Activated CD8-positive, alpha-beta memory T cell treated with anti-CD3 and anti-CD28 coated beads for 24 hours (primary cell): ENCODE data around the gene CLBA1.

Source experiments
- DNase-seq: peaks from one replicate; pipeline ENCODE4 v3.0.0-alpha.2; 2020

Gene CLBA1

GRCh38 chr14:105006831-105007592 is 21.4 kb downstream of the CLBA1 start:
- no peak for DNase-seq

- DNase-seq: no peak
These were observed 22.1 kb downstream of the CLBA1 start for GRCh38 chr14:105007593-105008264.

GRCh38 chr14:105010106-105010505 is 24.5 kb downstream of the CLBA1 start:
- DNase-seq: no peak

GRCh38 chr14:105010891-105011291 is 25.3 kb downstream of the CLBA1 start:
- no peak for DNase-seq

GRCh38 chr14:105011312-105011990 is 25.9 kb downstream of the CLBA1 start:
- DNase-seq: no peak

GRCh38 chr14:105012171-105012985 is 26.8 kb downstream of the CLBA1 start:
- no peak for DNase-seq

- DNase-seq: no peak
These were observed 27.7 kb downstream of the CLBA1 start for GRCh38 chr14:105013150-105013785.

- no peak for DNase-seq
These were observed 28.4 kb downstream of the CLBA1 start for GRCh38 chr14:105014032-105014431.

- DNase-seq: no peak
These were observed 29.0 kb downstream of the CLBA1 start for GRCh38 chr14:105014631-105015030.

GRCh38 chr14:105015242-105015641 is 29.7 kb downstream of the CLBA1 start:
- no peak for DNase-seq

- no peak for DNase-seq
These were observed 30.3 kb downstream of the CLBA1 start for GRCh38 chr14:105015905-105016304.

- DNase-seq: no peak
These were observed 32.8 kb downstream of the CLBA1 start for GRCh38 chr14:105018414-105018813.

- peak; percentile 86 for DNase-seq
These were observed 34.5 kb downstream of the CLBA1 start for GRCh38 chr14:105019861-105020814.

- DNase-seq: peak; percentile 99
These were observed 35.4 kb downstream of the CLBA1 start, which contains the start of gene CDCA4 for GRCh38 chr14:105020815-105021655. Gene CDCA4 (minus strand): TSS chr14:105021083. CDS start chr14:105011929, 9,154 bp downstream.

- DNase-seq: no peak
These were observed 36.2 kb downstream of the CLBA1 start for GRCh38 chr14:105021656-105022275.

GRCh38 chr14:105022276-105022670 is 36.7 kb downstream of the CLBA1 start:
- no peak for DNase-seq

GRCh38 chr14:105023144-105023543 is 37.6 kb downstream of the CLBA1 start:
- no peak for DNase-seq

- no peak for DNase-seq
These were observed 38.3 kb downstream of the CLBA1 start for GRCh38 chr14:105023791-105024480.

GRCh38 chr14:105025429-105025828 is 39.8 kb downstream of the CLBA1 start:
- no peak for DNase-seq
